NCI-H146 (cell line): ENCODE results near the gene ZNF664.

ENCODE experiments used
- DNase-seq: peaks from one replicate; lab custom pipeline; 2025; lab: John Stamatoyannopoulos, UW

Gene ZNF664

GRCh38 chr12:123990511-123990910 is 17.5 kb downstream of the ZNF664 start:
- no peak for DNase-seq

GRCh38 chr12:123991372-123991951 is 18.4 kb downstream of the ZNF664 start:
- DNase-seq: no peak

GRCh38 chr12:123992118-123992825 is 19.3 kb downstream of the ZNF664 start:
- DNase-seq: no peak

DNA sequence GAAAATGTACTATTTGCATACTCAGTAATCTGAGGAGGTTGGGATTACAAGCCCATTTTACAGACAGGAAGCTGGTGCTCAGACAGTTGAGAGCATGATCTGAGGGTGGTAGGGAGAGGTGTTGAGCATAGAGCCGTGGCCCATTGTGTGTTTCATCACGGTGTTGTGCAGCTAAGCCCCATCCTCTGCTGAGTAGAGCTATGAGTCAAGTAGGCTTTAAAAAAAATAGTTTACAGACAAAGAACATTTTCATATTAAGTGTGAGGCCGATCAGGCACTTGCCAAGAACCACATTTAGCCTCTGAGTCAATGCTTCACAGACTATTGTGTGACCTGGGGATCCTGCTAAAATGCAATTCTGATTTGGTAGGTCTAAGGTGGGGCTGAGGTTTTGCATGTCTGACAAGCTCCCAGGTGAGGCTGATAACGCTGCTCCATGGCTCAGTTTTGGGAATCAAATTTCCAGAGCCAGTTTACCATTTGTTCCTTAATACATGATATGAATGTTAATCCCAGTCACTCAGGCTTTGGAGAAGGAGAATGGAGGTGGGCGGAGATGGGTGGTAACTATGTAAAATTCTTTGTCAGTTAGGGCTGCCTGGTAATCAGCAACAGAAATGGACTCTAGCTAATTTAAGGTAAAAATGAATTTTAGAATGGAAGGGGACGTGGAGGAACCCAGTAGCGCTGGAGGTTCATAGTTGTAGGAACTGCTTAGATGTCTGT is 22.2 kb downstream of the ZNF664 start:
- no peak for DNase-seq

DNA sequence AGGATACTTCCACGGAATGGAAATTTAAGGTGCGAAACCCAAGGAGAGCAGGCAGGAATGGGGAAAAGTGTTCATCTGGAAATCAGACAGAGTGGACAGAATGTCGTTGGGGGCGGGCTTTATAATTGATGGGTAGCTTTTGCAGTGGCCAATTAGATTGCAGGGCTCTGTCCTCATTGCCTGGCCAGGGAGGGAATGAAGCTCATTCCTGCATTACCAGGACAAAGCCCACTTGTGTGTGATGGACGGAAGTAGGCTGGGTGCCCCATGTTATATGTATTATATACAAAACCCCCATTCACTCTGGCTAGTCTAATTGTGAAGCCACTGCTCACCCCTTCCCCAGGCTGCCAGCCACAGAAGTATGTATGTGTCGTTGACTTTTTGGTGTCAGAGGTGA is 23.6 kb downstream of the ZNF664 start:
- no peak for DNase-seq

DNA sequence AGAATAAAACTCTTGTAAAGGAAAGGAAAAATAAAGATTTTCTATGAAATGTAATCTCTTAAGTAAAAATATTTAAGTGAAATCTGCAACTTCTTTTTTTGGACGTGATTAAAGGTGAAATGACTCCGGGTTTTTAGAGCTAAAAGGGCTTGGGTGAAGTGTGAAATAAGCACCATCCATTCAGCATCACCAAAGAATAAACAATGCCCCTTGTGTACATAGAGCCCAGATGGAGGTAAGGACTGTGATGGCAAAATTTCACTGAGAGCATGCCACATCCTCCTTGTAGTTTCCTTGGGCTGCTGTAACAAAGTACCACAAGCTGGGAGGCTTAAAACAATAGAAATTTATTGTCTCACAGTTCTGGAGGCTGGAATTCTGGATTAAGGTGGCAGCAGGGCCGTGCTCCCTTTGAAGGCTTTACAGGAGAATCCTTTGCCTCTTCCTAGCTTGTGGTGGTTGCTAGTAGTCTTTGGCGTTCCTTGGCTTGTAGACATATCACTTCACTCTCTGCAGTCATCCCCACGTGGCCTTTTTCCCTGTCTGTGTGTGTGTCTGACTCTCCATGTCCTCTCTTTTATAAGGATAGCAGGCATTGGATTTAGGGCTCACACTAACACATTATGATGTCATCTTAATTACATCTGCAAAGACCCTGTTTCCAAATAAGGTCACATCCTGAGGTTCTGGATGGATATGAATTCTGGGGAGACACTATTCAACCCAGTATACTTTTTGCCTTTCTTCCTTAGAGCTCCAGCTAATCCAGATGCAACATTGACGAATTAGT is 24.2 kb downstream of the ZNF664 start:
- DNase-seq: no peak

- DNase-seq: no peak
Observed at GRCh38 chr12:123997908-123998307, 24.9 kb downstream of the ZNF664 start.

GRCh38 chr12:123998344-123998990 is 25.5 kb downstream of the ZNF664 start:
- DNase-seq: no peak

GRCh38 chr12:123998991-123999359 is 26.0 kb downstream of the ZNF664 start:
- no peak for DNase-seq

DNA sequence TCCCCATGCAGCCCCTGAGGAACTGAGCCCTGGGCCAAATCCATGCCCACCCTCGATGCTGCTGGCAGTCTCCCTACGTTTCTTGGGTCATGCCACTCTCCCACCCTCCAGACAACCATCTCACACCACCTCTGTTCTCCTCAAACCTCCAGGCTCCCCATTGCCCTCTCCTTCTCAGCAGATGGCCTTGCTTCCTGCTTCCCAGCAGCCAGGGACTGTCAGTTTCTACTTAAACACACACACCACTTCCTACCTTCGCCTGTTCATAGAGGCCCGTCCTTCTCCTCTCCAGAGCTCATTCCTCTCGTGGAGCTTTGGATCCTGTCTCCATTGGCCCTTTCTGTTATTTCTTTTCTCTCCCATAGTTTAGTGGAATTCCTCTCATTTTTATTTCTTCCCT is 27.1 kb downstream of the ZNF664 start:
- DNase-seq: no peak

DNA sequence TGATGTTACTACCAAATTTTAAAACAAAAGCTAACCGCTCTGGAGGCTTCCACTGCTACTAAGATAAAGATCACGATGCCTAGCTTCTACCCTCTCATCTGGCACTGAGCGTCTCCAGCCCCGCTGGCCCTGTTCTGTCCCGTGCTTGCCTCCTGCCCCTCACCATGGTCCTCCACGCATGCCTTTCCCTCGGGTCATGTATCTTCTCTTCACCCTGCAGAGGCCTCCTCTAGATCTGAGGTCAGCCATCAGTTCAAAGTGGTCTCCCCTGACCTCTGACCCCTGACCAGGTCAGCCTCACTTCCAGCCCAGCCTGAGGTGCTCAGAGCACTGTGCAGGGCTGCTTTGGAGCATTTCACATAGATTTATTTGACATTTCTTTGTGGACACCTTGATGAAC is 28.3 kb downstream of the ZNF664 start:
- no peak for DNase-seq

DNA sequence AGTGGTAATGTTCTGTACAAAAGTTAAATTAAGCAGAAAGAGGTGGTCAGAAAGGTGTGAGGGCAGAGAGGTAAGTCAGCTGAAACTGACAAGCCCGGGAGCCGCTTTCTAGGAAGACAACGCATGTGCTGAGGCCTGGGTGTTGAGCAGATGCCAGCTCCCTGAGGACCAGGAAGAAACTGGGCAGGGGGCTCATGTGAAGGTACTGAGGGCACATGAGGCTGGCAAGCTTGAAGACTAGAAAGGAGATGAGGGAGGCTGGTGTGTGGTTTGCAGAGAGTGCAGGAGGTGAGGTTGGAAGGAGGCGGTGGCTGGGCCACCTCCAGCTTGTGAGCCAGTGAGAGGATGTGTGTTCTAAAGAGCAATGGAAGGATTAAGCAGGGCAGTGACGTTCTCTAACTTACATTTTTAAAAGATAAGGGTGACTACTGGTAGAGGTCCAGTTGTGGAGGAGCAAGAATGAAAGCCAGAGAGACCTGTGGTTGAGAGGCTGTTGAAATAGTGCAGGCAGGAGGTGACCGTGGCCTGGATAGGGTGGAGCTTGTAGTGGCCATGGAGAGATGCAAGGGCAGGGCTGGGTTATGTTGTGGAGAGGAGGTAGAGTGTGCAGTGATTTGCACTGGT is 29.1 kb downstream of the ZNF664 start:
- no peak for DNase-seq

- no peak for DNase-seq
Observed at GRCh38 chr12:124002654-124003053, 29.6 kb downstream of the ZNF664 start.

GRCh38 chr12:124004233-124004875 is 31.3 kb downstream of the ZNF664 start:
- no peak for DNase-seq

GRCh38 chr12:124006085-124006845 is 33.2 kb downstream of the ZNF664 start:
- DNase-seq: no peak

DNA sequence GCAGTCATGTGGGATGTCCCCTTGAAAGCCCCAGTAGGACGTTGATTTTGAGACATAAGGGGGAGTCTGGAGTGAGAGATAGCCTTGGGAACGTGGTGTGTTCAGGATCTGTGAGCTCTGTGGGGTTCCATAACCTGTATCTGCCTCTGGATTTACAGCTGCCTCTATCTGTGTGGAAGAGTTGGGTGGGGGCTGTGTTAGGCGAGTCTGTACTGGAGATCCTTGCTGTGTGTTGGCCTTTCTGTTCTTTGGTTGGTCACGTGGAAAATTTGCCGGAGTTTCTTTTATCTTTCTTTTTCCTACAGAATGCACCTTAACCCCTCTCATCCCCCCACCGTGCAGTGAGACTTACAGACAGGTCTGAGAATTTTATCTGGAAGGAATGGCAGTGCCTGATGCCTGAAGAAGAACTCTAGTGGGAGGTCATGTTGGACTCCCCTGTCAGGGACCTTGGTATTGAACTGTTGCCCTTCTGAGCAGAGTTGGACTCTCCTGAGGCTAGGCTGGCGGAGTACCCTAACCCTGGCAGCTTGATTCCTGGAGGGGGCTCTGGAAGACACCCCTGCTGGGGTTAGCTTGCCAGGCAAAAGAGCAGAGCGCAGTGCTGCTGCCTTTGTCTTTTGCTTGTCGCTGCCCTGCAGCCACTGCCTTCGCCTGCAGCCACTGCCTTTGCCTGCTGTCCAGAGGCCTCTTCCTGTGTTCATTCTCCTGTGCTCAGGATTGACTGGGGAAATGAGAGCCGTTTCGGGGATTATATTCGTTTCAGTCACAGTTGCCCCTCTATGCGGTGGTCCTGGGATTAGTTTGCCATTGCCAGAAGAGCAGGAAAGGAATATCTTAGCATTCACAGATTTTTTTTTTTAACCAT is 34.1 kb downstream of the ZNF664 start:
- no peak for DNase-seq

GRCh38 chr12:124007826-124008570 is 35.0 kb downstream of the ZNF664 start:
- DNase-seq: peak; percentile 35

- no peak for DNase-seq
Observed at GRCh38 chr12:124008595-124008994, 35.6 kb downstream of the ZNF664 start.

DNA sequence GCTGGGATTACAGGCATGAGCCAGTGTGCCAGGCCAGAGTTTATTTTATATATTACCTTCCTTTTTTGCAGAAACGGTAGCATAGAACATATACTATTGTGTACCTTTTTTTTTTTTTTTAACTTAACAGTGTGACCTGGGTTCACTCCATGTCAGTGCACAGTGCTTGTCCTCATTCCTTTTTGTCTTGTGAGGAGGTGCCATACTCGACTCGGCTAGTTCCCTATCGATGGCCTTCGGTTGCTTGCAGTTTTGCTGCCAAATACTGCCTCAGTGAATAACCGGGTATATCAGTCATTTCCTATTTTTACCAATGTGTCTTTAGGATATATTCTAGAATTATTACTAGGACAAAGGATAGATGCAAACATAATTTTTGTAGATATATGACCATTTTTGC is 36.8 kb downstream of the ZNF664 start:
- DNase-seq: no peak
